GM18858 (cell line): ENCODE data around the gene ERICH2.

Source experiments
- ATAC-seq: cut with Tn5 transposase; IDR thresholded peaks from one replicate; pipeline ENCODE4 v1.9.1; 2021; ENCODE audit not compliant: unreplicated experiment

Gene ERICH2

DNA sequence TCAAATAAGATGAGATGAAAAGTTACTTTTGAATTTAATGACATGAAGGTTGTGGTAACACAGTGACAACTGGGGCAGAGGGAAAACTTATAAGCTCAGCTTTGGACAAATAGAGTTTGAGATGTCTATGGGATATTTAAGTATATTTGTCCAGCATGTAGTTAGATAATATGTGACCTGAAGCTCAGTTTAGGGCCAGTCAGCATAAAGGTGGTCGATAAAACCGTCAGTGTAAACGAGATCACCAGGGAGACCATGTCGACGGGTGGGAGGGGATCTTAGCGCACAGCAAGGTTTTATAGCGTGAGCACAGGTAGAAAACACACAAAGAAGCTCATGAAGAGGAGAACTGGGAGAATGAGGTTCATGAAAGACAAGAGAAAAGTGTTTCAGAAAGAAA lies 7.4 kb upstream of the ERICH2 start:
- no peak for ATAC-seq

DNA sequence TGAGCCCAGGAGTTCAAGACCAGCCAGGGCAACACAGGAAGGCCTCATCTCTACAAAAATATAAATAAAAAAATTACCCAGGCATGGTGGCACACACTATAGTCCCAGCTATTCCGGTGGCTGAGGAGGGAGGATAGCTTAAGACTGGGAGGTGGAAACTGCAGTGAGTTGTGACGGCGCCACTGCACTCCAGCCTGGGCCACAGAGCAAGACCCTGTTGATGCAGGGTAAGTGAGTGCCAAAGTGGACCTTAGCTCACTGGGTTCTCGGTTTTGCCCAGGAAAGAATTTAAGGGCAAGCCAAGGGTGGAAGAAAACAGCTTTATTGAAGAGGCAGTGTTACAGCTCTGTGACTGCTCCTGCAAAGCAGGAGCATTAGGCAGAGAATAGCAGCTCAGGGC lies 6.9 kb upstream of the ERICH2 start:
- ATAC-seq = no peak

DNA sequence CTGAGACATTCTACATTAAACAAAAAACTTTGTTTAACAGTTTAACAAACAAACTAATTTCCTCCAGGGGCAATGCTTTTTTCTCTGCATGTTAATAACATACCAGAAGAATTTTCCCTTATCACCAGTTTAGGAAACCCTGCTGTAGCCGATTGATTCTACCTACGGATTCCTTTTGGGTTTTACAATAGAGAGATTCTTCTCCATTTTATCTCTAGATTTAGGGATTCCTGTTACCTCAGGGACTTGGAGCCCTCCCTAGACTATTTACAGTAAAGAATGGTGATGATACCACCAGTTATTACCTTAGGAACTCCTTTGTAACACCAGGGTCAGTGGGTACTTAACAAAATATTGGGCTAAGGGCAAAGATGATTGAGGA lies 5.3 kb upstream of the ERICH2 start:
- ATAC-seq = no peak

DNA sequence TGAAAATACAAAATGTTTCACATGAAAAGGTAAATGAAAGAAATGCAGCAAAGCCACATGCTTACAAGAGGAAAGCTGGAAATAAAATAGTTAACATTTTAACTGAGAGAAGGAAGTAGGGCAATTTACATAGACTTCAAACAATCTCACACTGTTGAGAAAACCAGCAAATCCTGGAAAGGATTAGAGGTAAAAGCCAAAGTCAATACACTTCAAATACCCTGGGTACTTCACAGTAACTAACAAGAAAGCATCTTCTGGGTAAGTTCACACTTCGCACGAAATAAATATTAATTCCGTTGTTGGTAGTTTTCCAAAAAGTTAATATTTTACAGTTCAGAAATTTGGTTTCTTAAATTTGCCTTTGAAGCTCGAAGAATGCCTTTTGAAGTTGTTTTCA lies 3.5 kb upstream of the ERICH2 start:
- ATAC-seq = no peak

DNA sequence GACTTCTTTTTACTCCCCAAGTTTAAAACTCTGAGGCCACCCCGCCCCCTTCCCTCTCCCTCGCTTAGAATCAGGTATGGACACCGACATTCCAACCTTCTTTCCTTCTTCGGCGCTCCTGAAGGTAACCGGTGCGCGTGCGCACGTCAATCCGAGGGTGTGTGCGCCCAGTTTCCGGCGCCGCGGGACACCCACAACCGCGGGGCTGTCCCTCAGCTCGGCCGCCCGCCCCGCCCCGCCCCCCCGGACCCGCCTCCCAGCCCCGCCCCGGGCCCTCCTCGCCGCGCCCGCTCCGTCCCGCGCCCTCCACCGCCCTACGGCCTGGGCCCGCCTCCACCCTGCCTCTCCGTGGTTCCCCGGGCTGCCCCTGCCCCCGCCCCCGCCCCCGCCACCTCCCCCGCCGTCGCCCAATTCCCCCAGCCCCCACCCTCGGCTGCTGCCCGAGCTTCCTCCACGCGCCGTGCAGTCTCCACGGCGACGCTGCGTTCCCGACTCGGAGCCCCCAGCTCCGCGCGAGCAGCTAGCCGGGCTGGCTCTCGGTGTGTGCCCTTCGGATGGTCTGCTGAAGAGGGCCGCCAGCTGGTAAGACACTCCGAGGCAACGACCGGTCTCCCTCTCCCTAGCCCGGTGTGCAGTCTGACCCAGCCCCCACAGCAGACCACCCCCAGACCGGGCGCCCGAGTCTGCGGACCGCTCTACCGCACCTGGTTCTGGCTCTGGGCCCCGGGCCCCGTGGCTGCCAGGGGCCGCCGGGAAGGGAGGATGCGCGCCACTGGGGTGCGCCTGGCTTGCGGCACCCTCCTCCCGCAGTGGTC lies 635 bp downstream of the ERICH2 start:
- peak; percentile 41 for ATAC-seq

DNA sequence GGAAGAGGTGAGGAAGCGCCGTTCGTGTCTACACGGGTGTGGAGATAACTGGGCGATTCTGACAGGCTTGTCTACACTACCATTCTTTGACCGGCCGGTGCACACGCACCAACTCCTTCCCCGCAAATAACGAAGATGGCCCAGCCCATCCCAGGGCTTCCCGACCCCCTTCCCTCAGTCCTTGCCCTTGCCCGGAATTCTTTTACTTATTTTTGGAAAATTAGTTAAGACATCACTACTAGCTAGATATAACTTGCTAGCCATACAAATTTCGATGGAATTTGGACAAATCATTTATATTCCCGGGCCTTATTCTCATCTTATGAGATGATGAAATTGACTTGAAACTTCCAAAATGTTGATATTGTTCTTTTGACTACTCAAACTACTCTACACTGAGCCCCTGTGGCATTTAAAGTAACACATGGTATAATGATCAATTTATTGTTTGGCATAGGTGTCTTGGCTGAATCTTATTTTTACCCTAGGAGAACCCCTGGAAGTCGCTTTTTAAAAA lies 1.3 kb downstream of the ERICH2 start:
- no peak for ATAC-seq

DNA sequence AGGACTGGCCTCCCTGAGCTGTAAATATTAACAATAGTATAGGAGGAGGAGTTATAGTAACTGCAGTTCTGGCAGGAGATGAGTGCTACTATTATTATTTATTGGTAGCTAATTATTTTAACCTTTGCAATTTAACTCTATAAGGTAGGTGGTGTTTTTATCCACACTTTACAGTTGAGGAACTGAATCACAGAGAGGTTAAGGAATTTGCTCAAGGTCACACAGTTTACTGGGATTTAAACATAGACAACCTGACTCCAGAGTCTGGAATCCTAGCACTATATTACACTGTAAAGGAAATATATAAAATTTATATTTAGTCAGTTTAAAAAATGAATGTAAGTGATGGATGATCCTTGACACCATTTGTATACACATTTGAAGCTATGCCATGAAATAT lies 2.1 kb downstream of the ERICH2 start:
- ATAC-seq = no peak

DNA sequence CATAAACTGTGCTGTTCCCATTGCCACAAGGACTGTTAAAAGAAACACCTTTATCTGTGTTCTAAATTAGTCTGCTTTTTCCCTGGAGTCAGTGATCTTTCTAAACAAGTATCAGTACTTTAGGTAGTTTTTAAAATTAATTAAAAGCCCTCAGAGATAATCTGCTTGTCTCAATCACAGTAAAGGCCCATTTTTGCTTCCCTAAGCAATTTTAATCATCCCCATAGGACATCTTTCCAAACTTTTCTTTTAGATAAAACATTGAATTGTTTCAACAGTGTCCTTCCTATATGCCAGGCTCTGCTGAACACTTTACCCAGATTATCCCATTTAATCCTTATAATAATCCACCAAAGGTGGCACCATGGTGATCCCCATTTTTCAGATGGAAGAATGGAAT lies 3.9 kb downstream of the ERICH2 start:
- ATAC-seq = no peak

DNA sequence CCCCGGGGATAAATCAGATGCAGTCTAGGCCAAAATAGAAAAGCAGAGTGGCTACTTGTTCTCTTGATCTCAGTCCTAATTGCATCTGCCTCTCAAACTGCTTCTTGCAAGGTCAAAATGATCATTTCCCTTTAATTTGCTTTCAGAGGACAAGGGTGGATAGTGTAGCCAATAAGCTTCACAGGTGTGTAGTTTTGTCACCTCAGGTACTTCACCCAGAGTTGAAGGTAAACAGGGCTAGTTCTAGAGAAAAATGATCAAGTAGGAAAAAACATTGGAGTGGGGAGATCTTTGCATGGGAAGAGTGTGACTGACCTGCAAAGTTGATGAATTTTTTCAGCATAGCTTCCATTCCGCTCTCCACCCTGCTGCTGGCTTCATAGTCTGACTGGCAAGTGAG lies 8.7 kb downstream of the ERICH2 start:
- ATAC-seq = no peak

DNA sequence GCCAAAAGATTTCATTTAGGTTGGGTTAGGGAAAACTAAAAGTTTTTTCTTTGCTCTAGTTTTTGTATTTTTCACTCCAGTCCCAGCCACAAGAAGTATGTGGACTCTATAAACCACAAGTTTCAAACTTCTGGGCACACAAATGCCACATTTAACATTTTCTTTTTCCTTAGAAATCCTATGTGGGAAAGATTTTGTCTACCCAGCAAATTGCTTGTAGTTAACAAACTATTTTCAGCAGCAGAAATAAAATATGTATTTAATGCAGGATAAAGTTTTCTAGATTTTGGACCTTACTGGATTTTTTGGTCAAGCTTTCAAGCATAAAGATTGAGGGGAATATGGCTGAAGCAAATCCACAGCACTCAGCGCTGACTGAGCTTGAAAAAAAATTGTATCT lies 9.1 kb downstream of the ERICH2 start:
- ATAC-seq = no peak

DNA sequence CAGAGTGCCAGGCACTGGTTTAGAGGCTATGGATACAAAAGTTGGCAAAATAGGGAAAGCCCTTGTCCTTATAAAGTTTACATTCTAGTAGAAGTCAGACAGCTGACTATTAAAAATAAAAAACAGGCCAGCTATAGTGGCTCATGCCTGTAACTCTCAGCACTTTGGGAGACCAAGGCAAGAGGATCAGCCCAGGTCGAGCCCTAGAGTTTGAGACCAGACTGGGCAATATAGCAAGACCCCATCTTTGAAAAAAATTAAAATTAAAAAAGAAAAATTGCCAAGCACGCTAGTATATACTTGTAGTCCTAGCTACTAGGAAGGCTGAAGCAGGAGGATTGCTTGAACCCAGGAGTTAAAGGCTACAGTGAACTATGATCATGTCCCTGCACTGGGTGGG lies 12.5 kb downstream of the ERICH2 start:
- no peak for ATAC-seq

DNA sequence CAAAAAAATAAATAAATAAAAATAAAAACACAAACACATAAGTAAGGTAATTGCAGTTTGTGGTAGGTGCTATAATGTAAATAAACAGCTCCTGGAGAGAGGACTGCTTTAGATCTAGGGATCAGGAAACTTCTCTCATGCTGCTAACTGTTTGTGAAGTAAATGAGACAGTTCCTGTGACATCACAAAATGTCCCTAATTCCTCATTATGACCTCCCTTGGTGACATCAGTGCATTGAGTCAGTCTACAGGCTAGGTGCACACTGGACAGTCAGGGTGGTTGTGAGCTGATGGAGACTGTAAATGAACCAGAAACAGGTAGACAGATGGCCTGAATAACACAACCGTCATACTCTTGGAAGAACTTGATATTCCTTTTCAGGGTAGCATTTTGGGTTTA lies 13.4 kb downstream of the ERICH2 start:
- ATAC-seq = no peak

DNA sequence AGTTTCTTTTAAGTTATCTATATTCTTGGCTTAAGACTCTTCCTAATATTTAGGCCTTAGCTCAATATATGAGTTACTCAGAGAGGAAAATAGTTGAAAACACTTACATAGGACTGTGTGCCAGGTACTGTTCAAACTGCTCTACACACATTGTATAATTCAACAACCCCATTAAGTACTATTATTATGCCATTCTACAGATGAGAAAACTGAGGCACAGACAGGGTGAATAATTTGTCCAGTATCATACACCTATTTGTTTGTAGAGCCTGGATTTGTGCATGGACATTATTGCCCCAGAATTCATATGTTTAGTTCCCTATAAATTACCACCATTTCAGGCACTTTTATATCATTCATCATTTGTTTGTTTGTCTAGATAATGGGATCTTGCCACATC lies 28.8 kb downstream of the ERICH2 start:
- ATAC-seq = no peak

DNA sequence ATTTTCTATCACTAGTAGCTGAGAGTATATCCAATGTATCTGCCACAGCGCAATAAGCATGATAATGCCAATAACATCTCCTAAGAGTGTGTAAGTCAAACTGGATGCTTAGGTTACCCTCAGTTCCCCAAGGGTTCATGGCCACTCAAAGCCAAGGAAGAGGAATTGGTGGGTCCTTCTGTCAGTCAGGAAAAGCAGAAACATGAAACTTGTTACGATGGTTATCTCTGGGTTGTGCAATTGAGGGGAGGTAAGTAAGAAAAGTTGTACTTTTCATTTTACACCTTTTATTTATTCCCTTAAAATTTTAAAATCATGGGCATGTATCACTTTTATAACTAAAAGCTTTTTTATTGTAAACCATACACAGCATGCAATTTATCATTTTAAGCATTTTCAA lies 36.4 kb downstream of the ERICH2 start:
- no peak for ATAC-seq

DNA sequence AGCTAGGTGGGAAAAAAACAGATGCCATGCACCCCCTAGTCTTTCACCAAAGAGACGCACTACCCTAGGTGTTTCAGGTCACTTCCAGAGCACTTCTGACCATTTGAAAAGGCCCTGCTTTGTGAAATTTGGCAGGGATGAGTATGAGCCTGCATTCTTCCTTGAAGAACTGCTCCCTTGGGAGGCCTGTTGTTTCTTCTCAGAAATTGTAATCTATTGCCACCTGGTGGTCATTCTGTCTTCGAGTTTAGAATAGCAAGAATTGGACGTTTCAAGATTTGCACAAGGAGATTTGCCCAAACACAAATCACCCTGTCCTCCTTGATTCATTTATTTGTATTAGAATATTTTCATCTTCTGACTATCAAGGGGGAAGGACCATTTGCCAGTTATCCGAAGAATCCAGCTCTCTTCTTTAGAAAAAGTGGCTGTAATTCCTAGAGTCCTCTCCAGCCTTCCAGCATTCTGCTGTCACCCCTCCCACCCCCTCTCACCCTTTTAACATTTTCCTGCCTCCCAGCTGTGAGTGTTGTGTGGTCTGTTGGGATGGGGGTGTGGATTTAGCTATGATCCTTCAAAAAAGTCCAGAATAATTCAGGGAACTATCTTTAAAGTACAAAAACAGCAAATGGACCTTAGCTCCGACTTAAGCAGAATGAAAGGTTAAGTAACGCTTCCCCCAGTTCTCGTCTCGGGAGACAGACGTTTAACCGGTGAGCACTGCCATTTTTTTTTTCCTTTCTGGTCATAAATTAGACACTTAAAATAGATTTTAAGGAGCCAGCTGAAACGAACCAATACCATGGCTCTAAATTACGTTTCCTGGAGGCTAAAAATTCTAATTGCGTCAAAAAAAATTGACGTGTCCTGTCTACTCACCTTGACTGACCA lies 42.8 kb downstream of the ERICH2 start:
- no peak for ATAC-seq

DNA sequence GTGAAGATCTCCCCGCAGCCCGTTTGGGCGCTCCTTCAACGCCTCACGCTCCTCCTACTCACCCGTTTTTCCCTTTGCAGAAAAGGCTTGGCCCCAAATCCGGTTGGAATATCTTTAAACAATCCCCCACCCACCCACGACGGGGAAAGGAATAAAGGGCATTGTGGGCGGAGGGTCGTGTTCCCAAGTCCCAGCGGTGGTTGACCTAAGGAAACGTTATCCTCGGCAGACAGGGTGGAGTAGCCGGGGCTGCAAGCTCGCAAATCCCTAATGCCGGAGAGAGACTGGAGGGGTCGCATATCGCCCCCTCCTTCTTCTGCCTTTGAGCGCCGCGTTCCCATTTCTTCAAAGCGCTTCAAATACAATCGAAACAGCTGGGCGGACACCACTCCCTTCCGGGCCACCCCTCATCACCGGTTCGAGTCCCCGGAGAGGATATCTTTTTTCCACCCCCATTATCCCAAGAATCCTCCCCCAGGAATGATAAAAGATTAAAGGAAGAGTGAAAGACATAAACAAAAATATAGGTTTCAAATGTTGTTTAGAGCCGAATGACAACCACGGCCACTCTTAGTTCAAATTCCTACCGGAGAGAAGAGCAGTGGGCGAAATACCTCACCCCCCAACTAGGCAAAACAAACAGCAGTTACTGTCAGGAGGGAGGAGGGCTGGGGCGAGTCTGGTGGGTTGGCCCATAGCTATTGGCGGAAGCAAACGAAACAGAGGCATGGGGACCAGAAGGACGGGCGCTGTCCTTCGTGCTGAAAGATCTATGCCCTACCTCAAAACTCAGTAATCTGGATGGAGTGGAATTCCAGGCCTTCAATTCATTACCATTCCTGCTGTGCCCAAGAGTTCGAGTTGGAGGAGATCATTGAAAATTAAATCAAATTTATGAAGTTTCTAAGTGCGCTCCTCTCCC lies 43.7 kb downstream of the ERICH2 start:
- no peak for ATAC-seq

DNA sequence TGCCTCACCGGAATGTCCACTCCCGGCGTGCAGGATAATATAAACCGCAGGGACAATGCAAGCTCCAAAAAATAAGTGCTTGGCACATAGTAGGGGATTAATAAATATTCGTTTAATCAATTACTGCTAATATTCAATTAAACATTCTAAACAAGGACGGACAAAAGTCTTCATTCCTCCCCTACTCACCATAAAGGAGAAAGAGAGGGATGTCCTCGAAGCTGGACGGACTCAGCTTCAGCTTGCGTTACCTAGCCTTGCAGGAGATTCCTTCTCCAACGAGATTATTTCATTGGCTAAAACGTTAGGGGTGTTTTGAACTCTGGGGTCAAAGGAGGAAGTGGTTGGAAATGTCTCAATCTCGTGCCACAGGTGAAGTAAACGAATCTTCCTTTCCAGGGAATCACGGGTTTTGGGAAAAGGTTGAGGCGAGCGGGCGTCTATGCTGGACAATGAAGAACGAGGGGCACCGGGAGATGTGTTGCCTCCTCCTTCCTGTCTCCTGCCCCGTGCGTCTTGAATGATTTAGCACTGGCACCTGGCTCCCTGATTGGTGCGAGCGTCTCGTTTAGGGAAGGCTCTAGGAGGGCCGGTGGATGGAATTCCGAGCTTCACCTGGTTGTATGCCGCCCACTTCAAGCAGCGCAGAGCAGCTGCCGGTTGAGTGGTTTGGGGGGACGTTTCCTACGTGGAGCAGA lies 44.5 kb downstream of the ERICH2 start:
- ATAC-seq = no peak

DNA sequence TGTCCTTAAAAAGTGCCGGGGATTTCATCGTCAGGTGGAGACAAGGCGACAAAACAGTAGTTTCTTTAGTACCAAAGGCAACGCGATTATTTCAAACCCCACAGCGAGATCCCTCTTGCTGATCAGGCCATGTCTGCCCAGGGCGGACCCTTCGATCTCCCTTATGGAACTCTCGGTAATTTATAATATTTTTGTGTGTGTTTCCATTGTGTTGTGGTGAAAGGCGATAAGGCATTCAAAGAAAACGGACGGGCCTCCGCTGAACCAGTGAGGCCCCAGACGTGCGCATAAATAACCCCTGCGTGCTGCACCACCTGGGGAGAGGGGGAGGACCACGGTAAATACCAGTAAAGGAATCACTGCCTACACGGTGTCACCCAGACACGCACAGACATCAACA lies 45.1 kb downstream of the ERICH2 start:
- ATAC-seq = no peak

DNA sequence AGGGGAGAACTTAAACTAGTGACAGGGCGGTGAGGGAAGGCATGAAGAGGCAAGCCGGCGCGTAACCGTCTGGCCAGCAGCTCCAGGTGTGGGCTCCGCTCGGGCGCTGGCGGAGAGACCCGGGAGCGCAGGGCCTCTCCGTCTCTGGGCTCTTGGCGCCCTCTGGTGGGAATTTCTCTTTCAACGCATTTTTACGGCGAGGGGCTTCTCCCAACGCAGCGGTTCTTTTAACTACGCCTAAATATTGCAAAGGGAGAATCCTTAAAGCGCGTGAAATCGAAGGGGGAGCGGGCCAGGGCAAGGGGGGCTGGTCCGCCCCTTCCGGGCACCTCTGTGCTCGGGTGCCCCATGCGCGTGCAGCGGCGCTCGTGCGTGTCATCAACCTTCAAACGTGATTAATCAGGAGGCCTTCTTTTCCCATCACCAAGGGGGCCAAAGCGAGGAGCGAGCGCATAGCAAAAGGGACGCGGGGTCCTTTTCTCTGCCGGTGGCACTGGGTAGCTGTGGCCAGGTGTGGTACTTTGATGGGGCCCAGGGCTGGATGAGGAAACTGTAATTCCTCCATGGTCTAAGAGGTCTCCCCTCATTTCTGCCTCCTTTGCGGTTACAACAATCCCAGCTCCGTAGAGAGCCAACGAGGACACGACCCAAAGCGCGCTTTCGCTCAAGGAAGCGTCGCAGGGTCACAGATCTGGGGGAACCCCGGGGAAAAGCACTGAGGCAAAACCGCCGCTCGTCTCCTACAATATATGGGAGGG lies 45.7 kb downstream of the ERICH2 start:
- ATAC-seq = no peak
